ENCODE measurements around the gene GPR37.

GRCh38 chr7:124792002-124792401 is 26.4 kb upstream of the GPR37 start:
- TF ChIP-seq CTCF (conservative IDR thresholded peaks at IDR 0.05; ENCODE audit: low read depth, low read length) (no peak), EZH2phosphoT487 (IDR thresholded peaks at IDR 0.05; ENCODE audit: borderline replicate concordance, low read length) (no peak), EZH2 (IDR thresholded peaks at IDR 0.05; ENCODE audit: low read length, unreplicated experiment) (no peak)
